HepG2 (cell line): ENCODE measurements around the gene SH2D6. TPM values are rescaled to one million over a fixed set of nuclear protein-coding genes. Genes with fewer than 3 reads are reported as not detected.

ENCODE experiments used
- AFF4 ChIP-seq: sonication (generic); formaldehyde crosslinking; IDR thresholded peaks from 2 replicates; pipeline ENCODE4 v1.4.0; 2020; ENCODE audit warnings: missing genetic modification reagents
- ERF ChIP-seq: IDR thresholded peaks from 2 replicates; pipeline ENCODE4 v1.6.1; 2018; ENCODE audit warnings: missing biosample characterization, missing genetic modification reagents
- FOSL1 ChIP-seq: sonication (generic); formaldehyde crosslinking; IDR thresholded peaks from 2 replicates; pipeline ENCODE4 v1.9.0; 2021; ENCODE audit warnings: missing genetic modification reagents, borderline replicate concordance
- GABPB1 ChIP-seq: IDR thresholded peaks from 2 replicates; pipeline ENCODE4 v1.6.1; 2016; ENCODE audit warnings: mild to moderate bottlenecking, missing genetic modification reagents, moderate library complexity, missing compliant biosample characterization
- GMEB1 ChIP-seq: sonication (generic); formaldehyde crosslinking; IDR thresholded peaks from 2 replicates; pipeline ENCODE4 v1.5.1; 2020; ENCODE audit warnings: missing genetic modification reagents, mild to moderate bottlenecking, borderline replicate concordance
- HNF4A ChIP-seq: sonication (generic); formaldehyde crosslinking; IDR thresholded peaks from 2 replicates; pipeline ENCODE4 v1.4.0; 2020; ENCODE audit warnings: missing genetic modification reagents
- HNRNPUL1 ChIP-seq: fragments of 200-400 bp; formaldehyde crosslinking; IDR thresholded peaks from 2 replicates; pipeline ENCODE4 v1.6.1; 2017; ENCODE audit warnings: low read depth, mild to moderate bottlenecking, low read length, moderate library complexity
- JUN ChIP-seq: sonication (generic); formaldehyde crosslinking; IDR thresholded peaks from 2 replicates; pipeline ENCODE4 v1.4.0; 2020; ENCODE audit warnings: mild to moderate bottlenecking, missing genetic modification reagents
- KAT2B ChIP-seq: fragments of 150-350 bp; IDR thresholded peaks from 2 replicates; pipeline ENCODE4 v1.6.1; 2014; ENCODE audit warnings: low read depth, low read length, borderline replicate concordance
- MXD4 ChIP-seq: IDR thresholded peaks from 2 replicates; pipeline ENCODE4 v1.6.1; 2016; ENCODE audit warnings: mild to moderate bottlenecking, missing biosample characterization, missing genetic modification reagents
- MYC ChIP-seq: sonication (generic); formaldehyde crosslinking; IDR thresholded peaks from 2 replicates; pipeline ENCODE4 v1.9.0; 2021; ENCODE audit warnings: missing genetic modification reagents, borderline replicate concordance
- NCOA2 ChIP-seq: sonication (generic); formaldehyde crosslinking; IDR thresholded peaks from 2 replicates; pipeline ENCODE4 v1.8.0; 2022; ENCODE audit warnings: inconsistent platforms
- NFKBIZ ChIP-seq: IDR thresholded peaks from 2 replicates; pipeline ENCODE4 v1.6.1; 2018; ENCODE audit warnings: missing genetic modification reagents, missing compliant biosample characterization
- TBL1XR1 ChIP-seq: fragments of 150-350 bp; IDR thresholded peaks from 2 replicates; pipeline ENCODE4 v1.6.1; 2014; ENCODE audit warnings: borderline replicate concordance, low read length; ENCODE audit not compliant: partially characterized antibody
- TEF ChIP-seq: sonication (generic); formaldehyde crosslinking; IDR thresholded peaks from 2 replicates; pipeline ENCODE4 v1.5.0; 2020; ENCODE audit warnings: missing genetic modification reagents
- ZNF281 ChIP-seq: sonication (generic); formaldehyde crosslinking; IDR thresholded peaks from 2 replicates; pipeline ENCODE4 v1.4.0; 2020; ENCODE audit warnings: missing genetic modification reagents, borderline replicate concordance
- ZNF414 ChIP-seq: sonication (generic); formaldehyde crosslinking; IDR thresholded peaks from 2 replicates; pipeline ENCODE4 v1.5.0; 2020; ENCODE audit warnings: missing genetic modification reagents
- ZNF556 ChIP-seq: sonication (generic); formaldehyde crosslinking; IDR thresholded peaks from 2 replicates; pipeline ENCODE4 v1.4.0; 2020; ENCODE audit warnings: mild to moderate bottlenecking, missing genetic modification reagents, borderline replicate concordance
- ZSCAN31 ChIP-seq: sonication (generic); formaldehyde crosslinking; IDR thresholded peaks from 2 replicates; pipeline ENCODE4 v1.5.0; 2020; ENCODE audit warnings: low read depth, mild to moderate bottlenecking, missing genetic modification reagents
- polyA plus RNA-seq, 8 experiments: library from polyadenylated mRNA; depleted of rRNA in 3 of 8; stranded (reverse) in 7 of 8; unstranded in 1 of 8; fragments of >200 nt; fragmentation: Illumina TruSeq in 4 of 8; extraction: Trizol in 4 of 8; gene quantifications; 2 replicates each; pipeline versions ENCODE4 v1.2.1 to v1.2.3, GENCODE V29; 2011 to 2016; ENCODE audit warnings: low read depth in 4 of 8, missing spikeins in 1 of 8, mixed read lengths in 1 of 8; ENCODE audit not compliant: insufficient read depth in 1 of 8
- total RNA-seq, 5 experiments: library from RNA; depleted of rRNA; stranded (reverse); fragments of >200 nt; fragmentation: Illumina TruSeq; extraction: Trizol; gene quantifications; 2 replicates each; pipeline ENCODE4 v1.2.3, GENCODE V29; 2016; ENCODE audit warnings: low read depth in 1 of 5

The SH2D6 gene
- total and polyA plus RNA-seq, 2 of the 13 experiments (the other 11 are each of a cell fraction or from before 2014, with no cell fraction given): 0.11 to 0.26 TPM

GRCh38 chr2:85390941-85391669, 27.4 kb upstream of the SH2D6 start (continued):
- TF ChIP-seq ZNF556 (CRISPR knock-in tag) (peak; percentile 91; the same call in 1 of the 2 replicates), ZNF281 (CRISPR knock-in tag) (peak; percentile 93), HNF4A (CRISPR knock-in tag) (no peak), ZSCAN31 (CRISPR knock-in tag) (0 out of 2 replicates have a peak, but pooled peaks have one; percentile 58), MXD4 (CRISPR knock-in tag) (no peak), ERF (CRISPR knock-in tag) (peak; percentile 57; the same call in 1 of the 2 replicates), ZNF414 (CRISPR knock-in tag) (peak; percentile 44; the same call in 1 of the 2 replicates), TEF (no peak), JUN (CRISPR knock-in tag) (peak; percentile 71; the same call in 1 of the 2 replicates), TBL1XR1 (no peak), KAT2B (no peak), NFKBIZ (CRISPR knock-in tag) (no peak), GMEB1 (peak; percentile 31; the same call in 1 of the 2 replicates), FOSL1 (CRISPR knock-in tag) (no peak), GABPB1 (CRISPR knock-in tag) (peak; percentile 42; the same call in 1 of the 2 replicates), MYC (0 out of 2 replicates have a peak, but pooled peaks have one; percentile 27), HNRNPUL1 (no peak), AFF4 (CRISPR knock-in tag) (no peak), NCOA2 (CRISPR knock-in tag) (no peak)
